ENCODE data around the gene TTC33.
"Not testable (repeated sequence)": the region's sequence is repeated elsewhere in the genome, so short reads cannot be mapped to it uniquely, and the experiment has no call there.

Gene TTC33

GRCh38 chr5:40716590-40716989 lies 39.2 kb downstream of the TTC33 start:
- DNase-seq (ENCODE audit: low read depth): no peak

DNA sequence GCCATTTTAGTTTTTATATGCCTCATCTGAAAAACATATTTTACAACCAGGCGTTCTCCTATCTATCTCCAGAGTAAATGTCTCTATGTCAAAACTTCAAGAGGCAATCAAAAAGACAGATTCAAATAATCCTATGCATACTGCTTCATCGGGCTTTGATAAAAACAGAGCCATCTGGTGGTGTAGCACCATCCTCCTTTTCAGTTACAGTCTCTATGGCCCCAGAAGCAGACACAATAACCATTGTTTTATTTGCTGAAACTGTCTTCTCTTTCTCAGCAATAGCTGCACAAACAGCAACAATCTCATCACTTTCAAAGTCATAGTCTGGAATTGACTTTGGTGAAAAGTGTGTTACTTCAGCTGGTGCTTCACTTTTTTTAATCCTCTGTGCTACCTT lies 39.8 kb downstream of the TTC33 start:
- no peak for DNase-seq (ENCODE audit: low read depth)

DNA sequence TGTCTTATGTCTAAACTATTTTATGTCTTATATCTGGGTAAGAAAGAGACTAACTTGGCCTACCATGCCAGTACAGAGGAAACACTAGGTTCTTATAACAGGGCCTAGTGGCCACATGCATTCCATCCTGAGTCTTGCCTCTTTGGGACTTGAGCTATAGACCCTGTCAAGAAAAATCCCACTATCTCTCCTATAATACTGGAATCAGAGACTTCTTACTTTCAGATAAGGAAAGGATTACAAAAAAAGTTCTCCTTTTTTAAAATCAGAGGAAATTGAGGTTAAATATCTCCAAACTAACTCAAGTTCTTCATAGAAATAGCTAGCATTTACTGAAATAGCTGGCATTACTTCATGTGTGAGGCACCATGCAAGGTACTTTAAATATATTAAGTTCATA lies 41.8 kb downstream of the TTC33 start:
- no peak for DNase-seq (ENCODE audit: low read depth)

DNA sequence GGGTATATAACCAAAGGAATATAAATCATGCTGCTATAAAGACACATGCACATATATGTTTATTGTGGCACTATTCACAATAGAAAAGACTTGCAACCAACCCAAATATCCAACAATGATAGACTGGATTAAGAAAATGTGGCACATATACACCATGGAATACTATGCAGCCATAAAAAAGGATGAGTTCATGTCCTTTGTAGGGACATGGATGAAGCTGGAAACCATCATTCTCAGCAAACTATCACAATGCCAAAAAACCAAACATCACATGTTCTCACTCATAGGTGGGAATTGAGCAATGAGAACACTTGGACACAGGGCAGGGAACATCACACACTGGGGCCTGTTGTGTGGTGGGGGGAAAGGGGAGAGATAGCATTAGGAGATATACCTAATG lies 45.2 kb downstream of the TTC33 start:
- DNase-seq (ENCODE audit: low read depth): not testable (repeated sequence)

DNA sequence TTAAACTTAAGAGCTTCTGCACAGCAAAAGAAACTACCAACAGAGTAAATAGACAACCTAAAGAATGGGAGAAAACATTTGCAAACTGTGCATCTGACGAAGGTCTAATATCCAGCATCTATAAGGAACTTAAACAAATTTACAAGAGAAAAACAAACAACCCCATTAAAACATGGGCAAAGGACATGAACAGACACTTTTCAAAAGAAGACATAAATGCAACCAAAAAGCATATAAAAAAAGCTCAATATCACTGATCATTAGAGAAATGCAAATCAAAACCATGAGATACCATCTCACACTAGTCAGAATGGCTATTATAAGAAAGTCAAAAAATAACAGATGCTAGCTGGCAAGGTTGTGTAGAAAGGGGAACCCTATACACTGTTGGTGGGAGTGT lies 50.3 kb downstream of the TTC33 start:
- not testable (repeated sequence) for DNase-seq (ENCODE audit: low read depth)

GRCh38 chr5:40702027-40702426 lies 53.7 kb downstream of the TTC33 start:
- not testable (repeated sequence) for DNase-seq (ENCODE audit: low read depth)

- no peak for DNase-seq (ENCODE audit: low read depth)
These were observed 55.5 kb downstream of the TTC33 start for GRCh38 chr5:40700116-40700782.

- DNase-seq (ENCODE audit: low read depth): no peak
These were observed 61.3 kb downstream of the TTC33 start for GRCh38 chr5:40694433-40694832.

DNA sequence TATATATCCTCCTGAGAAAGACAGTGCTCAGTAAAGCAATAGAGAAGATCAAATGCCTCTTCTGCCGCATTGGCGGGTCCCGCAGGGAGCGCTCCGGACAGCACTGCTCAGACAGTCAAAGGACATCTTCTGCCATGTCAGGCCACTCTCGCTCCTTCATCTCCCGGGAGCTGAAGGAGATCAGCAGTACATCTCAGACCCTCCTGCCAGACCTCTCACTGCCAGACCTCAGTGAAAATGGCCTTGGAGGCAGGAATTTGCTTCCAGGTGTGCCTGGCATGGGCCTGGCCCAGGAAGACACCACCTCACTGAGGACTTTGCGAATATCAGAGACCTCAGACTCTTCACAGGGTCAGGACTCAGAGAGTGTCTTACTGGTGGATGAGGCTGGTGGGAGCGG lies 63.9 kb downstream of the TTC33 start:
- DNase-seq (ENCODE audit: low read depth): no peak

- DNase-seq (ENCODE audit: low read depth): no peak
These were observed 65.5 kb downstream of the TTC33 start for GRCh38 chr5:40690267-40690666.

- DNase-seq (ENCODE audit: low read depth): peak; percentile 80
These were observed 66.3 kb downstream of the TTC33 start for GRCh38 chr5:40689438-40689837.

DNA sequence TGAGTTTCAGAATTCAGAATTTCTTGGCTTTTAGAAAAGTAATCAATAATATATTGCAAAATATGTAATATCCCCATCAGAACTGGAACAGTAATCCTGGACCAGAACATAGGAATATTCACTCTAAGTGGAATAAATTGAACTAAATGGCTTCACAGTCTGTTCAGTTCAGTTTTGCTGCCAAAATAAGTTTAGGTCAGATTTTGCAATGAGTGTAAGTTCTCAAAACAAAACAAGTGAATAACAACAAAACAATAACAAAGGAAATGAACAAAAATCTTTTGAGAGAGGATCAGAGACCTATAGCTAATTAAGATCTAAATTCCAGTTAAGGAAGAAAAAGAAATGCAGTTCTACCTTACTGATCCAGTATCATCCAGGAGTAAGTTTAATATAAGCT lies 66.8 kb downstream of the TTC33 start:
- no peak for DNase-seq (ENCODE audit: low read depth)

GRCh38 chr5:40688127-40688761 lies 67.5 kb downstream of the TTC33 start:
- DNase-seq (ENCODE audit: low read depth): peak; percentile 56

DNA sequence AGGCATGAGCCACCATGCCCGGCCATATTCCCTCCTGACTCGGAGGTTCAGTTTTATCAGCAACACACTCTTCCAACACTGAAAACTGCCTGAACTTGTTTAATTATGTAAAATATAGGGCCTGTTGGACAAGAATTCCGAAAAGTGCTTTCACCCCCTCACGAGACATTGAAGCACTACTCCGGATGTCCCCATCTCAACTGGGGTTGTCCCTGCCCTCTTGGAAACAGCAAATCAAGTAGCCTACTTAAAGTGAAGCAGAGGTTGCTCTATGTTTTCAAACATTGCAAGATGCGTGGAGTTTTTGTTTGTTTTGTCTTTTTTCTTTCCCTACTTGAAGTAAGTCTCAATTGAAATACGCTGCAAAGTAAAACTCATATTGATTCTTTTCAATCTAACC lies 68.4 kb downstream of the TTC33 start:
- no peak for DNase-seq (ENCODE audit: low read depth)

DNA sequence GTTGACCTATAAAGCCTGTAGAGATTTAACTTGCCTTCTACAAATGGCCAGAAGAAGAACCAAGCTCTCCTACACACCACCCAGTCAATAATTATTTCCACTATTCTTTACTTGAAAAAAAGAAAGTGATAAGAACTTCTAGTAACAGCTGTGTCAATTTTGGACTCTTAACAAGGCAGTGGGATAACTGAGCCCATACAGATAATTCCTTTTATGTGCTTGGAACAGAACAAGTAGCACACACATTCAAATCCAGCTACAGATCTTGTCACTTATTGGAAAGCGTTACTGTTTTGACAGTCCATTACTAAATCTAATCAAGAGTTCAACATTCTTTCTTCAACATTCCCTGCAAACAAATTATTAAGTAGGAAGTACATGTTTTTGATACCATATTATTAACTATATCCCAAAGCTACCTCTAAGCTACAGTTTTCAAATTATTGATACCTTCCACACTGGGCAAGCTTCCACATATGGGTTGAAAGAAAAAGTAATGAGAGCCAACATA lies 69.7 kb downstream of the TTC33 start:
- no peak for DNase-seq (ENCODE audit: low read depth)

DNA sequence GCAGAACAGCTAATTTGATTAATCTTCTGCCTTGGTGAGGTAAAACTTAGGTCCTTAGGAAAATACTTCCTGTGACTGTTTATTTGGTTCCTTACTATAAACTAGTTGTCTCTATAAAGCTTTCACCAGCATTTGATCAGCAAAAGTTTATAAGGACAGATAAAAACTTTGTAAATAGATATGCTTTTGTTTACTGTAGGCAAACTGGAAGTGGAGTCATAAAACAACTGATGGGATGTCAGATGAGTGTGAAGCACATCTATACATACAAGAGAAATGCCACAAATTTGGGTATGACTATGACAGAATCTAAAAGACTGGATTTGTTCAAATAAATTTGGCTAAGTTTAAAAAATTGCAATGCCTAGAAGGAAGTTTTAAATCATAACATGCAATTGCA lies 70.6 kb downstream of the TTC33 start:
- DNase-seq (ENCODE audit: low read depth): no peak

DNA sequence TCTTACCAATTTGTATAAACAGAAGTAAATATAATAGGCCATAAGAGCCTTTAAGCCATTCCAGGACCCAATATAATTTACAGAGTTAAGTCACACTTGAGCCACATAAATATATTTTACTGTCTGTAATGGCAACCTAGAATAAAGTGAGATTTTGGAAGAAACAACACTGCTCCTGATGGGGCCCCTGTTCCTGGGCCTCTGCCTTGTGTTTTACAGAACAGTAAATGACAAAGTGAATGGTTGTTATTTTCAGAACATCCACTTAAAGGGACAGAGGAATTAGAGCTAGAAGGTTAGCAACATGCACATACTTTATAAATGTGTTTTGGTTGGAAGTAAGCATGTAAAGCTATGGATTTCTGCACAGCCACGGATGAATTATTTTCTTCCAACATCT lies 72.5 kb downstream of the TTC33 start:
- DNase-seq (ENCODE audit: low read depth): no peak

GRCh38 chr5:40682154-40683017 lies 73.4 kb downstream of the TTC33 start:
- no peak for DNase-seq (ENCODE audit: low read depth)

DNA sequence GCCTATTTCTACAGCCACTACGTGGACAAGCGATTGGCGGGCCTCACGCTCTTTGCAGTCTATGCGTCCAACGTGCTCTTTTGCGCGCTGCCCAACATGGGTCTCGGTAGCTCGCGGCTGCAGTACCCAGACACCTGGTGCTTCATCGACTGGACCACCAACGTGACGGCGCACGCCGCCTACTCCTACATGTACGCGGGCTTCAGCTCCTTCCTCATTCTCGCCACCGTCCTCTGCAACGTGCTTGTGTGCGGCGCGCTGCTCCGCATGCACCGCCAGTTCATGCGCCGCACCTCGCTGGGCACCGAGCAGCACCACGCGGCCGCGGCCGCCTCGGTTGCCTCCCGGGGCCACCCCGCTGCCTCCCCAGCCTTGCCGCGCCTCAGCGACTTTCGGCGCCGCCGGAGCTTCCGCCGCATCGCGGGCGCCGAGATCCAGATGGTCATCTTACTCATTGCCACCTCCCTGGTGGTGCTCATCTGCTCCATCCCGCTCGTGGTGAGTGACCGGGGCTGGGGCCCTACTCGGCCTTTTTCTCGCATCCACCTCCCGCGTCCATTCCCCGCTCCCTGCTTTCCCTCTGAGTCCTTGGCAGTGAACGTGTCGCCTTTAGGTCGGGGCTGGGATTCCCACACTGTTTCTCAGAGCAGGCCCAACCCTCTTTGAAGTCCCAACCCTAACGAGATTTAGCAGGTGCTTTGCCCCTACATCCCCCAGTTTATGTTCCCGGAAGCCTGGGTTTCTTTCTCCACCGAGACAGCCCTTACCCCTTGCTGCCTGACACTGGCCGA lies 74.2 kb downstream of the TTC33 start:
- DNase-seq (ENCODE audit: low read depth): no peak

- no peak for DNase-seq (ENCODE audit: low read depth)
These were observed 74.9 kb downstream of the TTC33 start for GRCh38 chr5:40680741-40681362.

DNA sequence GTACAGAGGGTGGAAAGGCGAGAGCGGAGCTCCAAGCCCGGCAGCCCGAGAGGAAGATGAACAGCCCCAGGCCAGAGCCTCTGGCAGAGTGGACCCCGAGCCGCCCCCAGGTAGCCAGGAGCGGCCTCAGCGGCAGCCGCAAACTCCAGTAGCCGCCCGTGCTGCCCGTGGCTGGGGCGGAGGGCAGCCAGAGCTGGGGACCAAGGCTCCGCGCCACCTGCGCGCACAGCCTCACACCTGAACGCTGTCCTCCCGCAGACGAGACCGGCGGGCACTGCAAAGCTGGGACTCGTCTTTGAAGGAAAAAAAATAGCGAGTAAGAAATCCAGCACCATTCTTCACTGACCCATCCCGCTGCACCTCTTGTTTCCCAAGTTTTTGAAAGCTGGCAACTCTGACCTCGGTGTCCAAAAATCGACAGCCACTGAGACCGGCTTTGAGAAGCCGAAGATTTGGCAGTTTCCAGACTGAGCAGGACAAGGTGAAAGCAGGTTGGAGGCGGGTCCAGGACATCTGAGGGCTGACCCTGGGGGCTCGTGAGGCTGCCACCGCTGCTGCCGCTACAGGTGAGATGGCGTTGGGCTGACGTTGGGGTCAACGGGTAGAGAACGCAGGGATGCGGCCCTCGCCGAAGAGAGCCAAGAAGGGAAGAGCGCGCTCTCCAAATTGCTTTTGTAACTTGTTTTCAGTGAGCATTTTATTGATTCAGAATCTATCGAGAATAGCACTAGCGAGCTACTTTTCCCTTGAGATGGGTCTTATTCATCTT lies 75.7 kb downstream of the TTC33 start, which contains the start of gene PTGER4:
Gene PTGER4, plus strand, starts transcription at position 3 of the 769 bp plus-strand sequence. CDS start 1,079 bp downstream, outside the sequence.
- DNase-seq (ENCODE audit: low read depth): no peak
